Memory B cell (primary cell): ENCODE measurements around the gene CD180.

Source experiments
- ATAC-seq: fragments of 150-1000 bp; cut with Tn5 transposase; 2 replicates; pipeline ENCODE4 v1.10.0; 2021; ENCODE audit warnings: low read depth, mild to moderate bottlenecking, moderate library complexity
- DNase-seq, 2 donors: peaks; one replicate each; pipeline ENCODE4 v3.0.0; 2022; ENCODE audit warnings: low spot score in 2 of 2
- H3K27ac Mint-ChIP-seq: one replicate; pipeline ENCODE4 v1.8.0; 2022; ENCODE audit warnings: mild to moderate bottlenecking, moderate library complexity, mixed read lengths
- H3K27me3 Mint-ChIP-seq: one replicate; pipeline ENCODE4 v1.8.0; 2022; ENCODE audit warnings: mixed read lengths
- H3K36me3 Mint-ChIP-seq: one replicate; pipeline ENCODE4 v1.8.0; 2022; ENCODE audit warnings: mild to moderate bottlenecking, mixed read lengths
- H3K4me1 Mint-ChIP-seq: one replicate; pipeline ENCODE4 v1.8.0; 2022; ENCODE audit warnings: mixed read lengths
- H3K4me3 Mint-ChIP-seq: one replicate; pipeline ENCODE4 v1.8.0; 2022; ENCODE audit warnings: mild to moderate bottlenecking, moderate library complexity, mixed read lengths
- H3K9me3 Mint-ChIP-seq: one replicate; pipeline ENCODE4 v1.8.0; 2022; ENCODE audit warnings: mixed read lengths

Gene CD180

GRCh38 chr5:67222243-67223025 is 25.8 kb upstream of the CD180 start:
- H3K36me3 Mint-ChIP-seq: no peaks in the 10 kb centered on the region
- H3K4me1 Mint-ChIP-seq: peaks cover 36% of the 10 kb centered on the region
- ATAC-seq (peak; percentile 61), DNase-seq (no peak)
- H3K27ac Mint-ChIP-seq: peak overlapping the region; percentile 93
- H3K9me3 Mint-ChIP-seq: no peaks in the 10 kb centered on the region
- peak overlapping the region; percentile 78 for H3K4me3 Mint-ChIP-seq
- H3K27me3 Mint-ChIP-seq: no peaks in the 10 kb centered on the region

- peak; percentile 76 for ATAC-seq
- DNase-seq: no peak
- no peaks in the 10 kb centered on the region for H3K9me3 Mint-ChIP-seq
- H3K36me3 Mint-ChIP-seq: no peaks in the 10 kb centered on the region
- H3K27ac Mint-ChIP-seq: peak overlapping the region; percentile 93
- H3K4me1 Mint-ChIP-seq: peaks cover 38% of the 10 kb centered on the region
- H3K27me3 Mint-ChIP-seq: no peaks in the 10 kb centered on the region
- peak overlapping the region; percentile 78 for H3K4me3 Mint-ChIP-seq
Observed at GRCh38 chr5:67221487-67222242, 25.1 kb upstream of the CD180 start.

GRCh38 chr5:67216564-67216963 is 20.0 kb upstream of the CD180 start:
- peak overlapping the region; percentile 97 for H3K27ac Mint-ChIP-seq
- H3K4me1 Mint-ChIP-seq: peaks cover 40% of the 10 kb centered on the region
- H3K4me3 Mint-ChIP-seq: no peak overlapping the region
- DNase-seq (no peak), ATAC-seq (no peak)
- no peaks in the 10 kb centered on the region for H3K9me3 Mint-ChIP-seq
- H3K27me3 Mint-ChIP-seq: no peaks in the 10 kb centered on the region
- H3K36me3 Mint-ChIP-seq: no peaks in the 10 kb centered on the region

GRCh38 chr5:67215519-67216471 is 19.2 kb upstream of the CD180 start:
- H3K4me1 Mint-ChIP-seq: peaks cover 36% of the 10 kb centered on the region
- H3K27me3 Mint-ChIP-seq: no peaks in the 10 kb centered on the region
- no peaks in the 10 kb centered on the region for H3K36me3 Mint-ChIP-seq
- H3K4me3 Mint-ChIP-seq: peak overlapping the region; percentile 72
- DNase-seq: peak; percentile 77 to 83
- peak overlapping the region; percentile 97 for H3K27ac Mint-ChIP-seq
- peak; percentile 97 for ATAC-seq
- H3K9me3 Mint-ChIP-seq: no peaks in the 10 kb centered on the region

- no peaks in the 10 kb centered on the region for H3K36me3 Mint-ChIP-seq
- DNase-seq (no peak), ATAC-seq (no peak)
- H3K9me3 Mint-ChIP-seq: no peaks in the 10 kb centered on the region
- H3K27ac Mint-ChIP-seq: peak overlapping the region; percentile 97
- H3K4me1 Mint-ChIP-seq: peaks cover 35% of the 10 kb centered on the region
- H3K4me3 Mint-ChIP-seq: no peak overlapping the region
- no peaks in the 10 kb centered on the region for H3K27me3 Mint-ChIP-seq
Observed at GRCh38 chr5:67214707-67215447, 18.3 kb upstream of the CD180 start.

- no peak for ATAC-seq
- H3K4me3 Mint-ChIP-seq: no peak overlapping the region
Observed at GRCh38 chr5:67214036-67214435, 17.4 kb upstream of the CD180 start.

GRCh38 chr5:67211926-67212325 is 15.3 kb upstream of the CD180 start:
- Mint-ChIP-seq H3K27ac (peak overlapping the region; percentile 65), H3K4me1 (peaks cover 42% of the 10 kb centered on the region)
- ATAC-seq: no peak

More at GRCh38 chr5:67214036-67214435, 17.4 kb upstream of the CD180 start:
- Mint-ChIP-seq H3K36me3 (no peaks in the 10 kb centered on the region), H3K4me1 (peaks cover 42% of the 10 kb centered on the region), H3K9me3 (no peaks in the 10 kb centered on the region), H3K27me3 (no peaks in the 10 kb centered on the region), H3K27ac (peak overlapping the region; percentile 97)
- DNase-seq: no peak

GRCh38 chr5:67209141-67209771 is 12.7 kb upstream of the CD180 start:
- Mint-ChIP-seq H3K9me3 (no peaks in the 10 kb centered on the region), H3K36me3 (no peaks in the 10 kb centered on the region), H3K4me3 (no peak overlapping the region), H3K4me1 (peaks cover 47% of the 10 kb centered on the region), H3K27ac (peak overlapping the region; percentile 1), H3K27me3 (no peaks in the 10 kb centered on the region)
- peak; percentile 42 for ATAC-seq
- DNase-seq: peak; percentile 68 to 74

More at GRCh38 chr5:67211926-67212325, 15.3 kb upstream of the CD180 start:
- DNase-seq: no peak
- H3K27me3 Mint-ChIP-seq: no peaks in the 10 kb centered on the region
- H3K36me3 Mint-ChIP-seq: no peaks in the 10 kb centered on the region
- H3K4me3 Mint-ChIP-seq: no peak overlapping the region
- H3K9me3 Mint-ChIP-seq: no peaks in the 10 kb centered on the region

- Mint-ChIP-seq H3K4me3 (no peak overlapping the region), H3K9me3 (no peaks in the 10 kb centered on the region), H3K27ac (peak overlapping the region; percentile 87), H3K27me3 (no peaks in the 10 kb centered on the region), H3K4me1 (peaks cover 46% of the 10 kb centered on the region), H3K36me3 (no peaks in the 10 kb centered on the region)
- no peak for DNase-seq
- ATAC-seq: no peak
Observed at GRCh38 chr5:67208403-67208802, 11.8 kb upstream of the CD180 start.

GRCh38 chr5:67206929-67207328 is 10.3 kb upstream of the CD180 start:
- DNase-seq (peak in 1 of 2 donors; percentile 62), ATAC-seq (peak; percentile 83)
- H3K36me3 Mint-ChIP-seq: no peaks in the 10 kb centered on the region
- H3K4me3 Mint-ChIP-seq: peak overlapping the region; percentile 71
- no peaks in the 10 kb centered on the region for H3K9me3 Mint-ChIP-seq
- H3K4me1 Mint-ChIP-seq: peaks cover 50% of the 10 kb centered on the region
- peak overlapping the region; percentile 87 for H3K27ac Mint-ChIP-seq
- no peaks in the 10 kb centered on the region for H3K27me3 Mint-ChIP-seq

GRCh38 chr5:67206461-67206860 is 9.9 kb upstream of the CD180 start:
- H3K27me3 Mint-ChIP-seq: no peaks in the 10 kb centered on the region
- H3K4me3 Mint-ChIP-seq: peak overlapping the region; percentile 71
- ATAC-seq (peak; percentile 39), DNase-seq (no peak)
- H3K27ac Mint-ChIP-seq: peak overlapping the region; percentile 87
- H3K36me3 Mint-ChIP-seq: no peaks in the 10 kb centered on the region
- peaks cover 51% of the 10 kb centered on the region for H3K4me1 Mint-ChIP-seq
- no peaks in the 10 kb centered on the region for H3K9me3 Mint-ChIP-seq

GRCh38 chr5:67205981-67206380 is 9.4 kb upstream of the CD180 start:
- H3K27me3 Mint-ChIP-seq: no peaks in the 10 kb centered on the region
- H3K9me3 Mint-ChIP-seq: peaks cover 2% of the 10 kb centered on the region
- no peaks in the 10 kb centered on the region for H3K36me3 Mint-ChIP-seq
- H3K4me3 Mint-ChIP-seq: peak overlapping the region; percentile 71
- DNase-seq: no peak
- peak overlapping the region; percentile 87 for H3K27ac Mint-ChIP-seq
- ATAC-seq: no peak
- peaks cover 56% of the 10 kb centered on the region for H3K4me1 Mint-ChIP-seq

- Mint-ChIP-seq H3K4me1 (peaks cover 59% of the 10 kb centered on the region), H3K36me3 (no peaks in the 10 kb centered on the region), H3K9me3 (peaks cover 2% of the 10 kb centered on the region), H3K4me3 (peak overlapping the region; percentile 46), H3K27me3 (no peaks in the 10 kb centered on the region), H3K27ac (peak overlapping the region; percentile 87)
- DNase-seq (no peak), ATAC-seq (no peak)
Observed at GRCh38 chr5:67204821-67205220, 8.2 kb upstream of the CD180 start.
